Measurements from ENCODE around the gene IGFL1.

DNA sequence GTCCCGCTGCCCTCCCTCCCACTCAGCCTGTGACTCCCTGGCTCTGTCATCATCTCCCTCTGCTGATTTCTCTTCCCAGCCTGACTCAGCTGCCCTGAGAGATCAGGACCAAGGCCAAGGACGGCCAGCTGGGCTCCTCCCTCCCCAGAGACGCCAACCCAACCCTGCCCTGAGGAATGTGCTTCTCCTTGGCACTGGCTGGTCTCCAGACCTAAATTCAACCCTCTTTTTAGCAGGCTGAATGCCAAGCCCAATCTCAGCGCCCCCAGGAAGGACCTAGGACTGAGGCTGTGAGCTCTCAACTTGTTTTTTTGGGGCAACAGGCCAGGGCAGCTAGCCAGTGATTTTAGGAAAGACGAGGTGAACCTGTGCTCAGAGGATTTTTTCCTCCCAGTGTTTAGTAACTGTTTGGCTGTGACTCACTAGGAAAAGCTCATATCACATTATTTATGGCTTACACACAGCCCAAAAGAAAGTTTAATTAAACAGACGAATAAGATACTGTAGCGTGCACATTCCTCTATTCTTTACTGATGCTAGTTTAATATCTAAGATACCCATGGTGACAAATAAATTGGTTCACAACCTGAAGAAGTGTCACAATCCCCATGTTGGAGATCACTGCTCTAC is 7.4 kb upstream of the IGFL1 start:
- TF ChIP-seq, protein P1, sequence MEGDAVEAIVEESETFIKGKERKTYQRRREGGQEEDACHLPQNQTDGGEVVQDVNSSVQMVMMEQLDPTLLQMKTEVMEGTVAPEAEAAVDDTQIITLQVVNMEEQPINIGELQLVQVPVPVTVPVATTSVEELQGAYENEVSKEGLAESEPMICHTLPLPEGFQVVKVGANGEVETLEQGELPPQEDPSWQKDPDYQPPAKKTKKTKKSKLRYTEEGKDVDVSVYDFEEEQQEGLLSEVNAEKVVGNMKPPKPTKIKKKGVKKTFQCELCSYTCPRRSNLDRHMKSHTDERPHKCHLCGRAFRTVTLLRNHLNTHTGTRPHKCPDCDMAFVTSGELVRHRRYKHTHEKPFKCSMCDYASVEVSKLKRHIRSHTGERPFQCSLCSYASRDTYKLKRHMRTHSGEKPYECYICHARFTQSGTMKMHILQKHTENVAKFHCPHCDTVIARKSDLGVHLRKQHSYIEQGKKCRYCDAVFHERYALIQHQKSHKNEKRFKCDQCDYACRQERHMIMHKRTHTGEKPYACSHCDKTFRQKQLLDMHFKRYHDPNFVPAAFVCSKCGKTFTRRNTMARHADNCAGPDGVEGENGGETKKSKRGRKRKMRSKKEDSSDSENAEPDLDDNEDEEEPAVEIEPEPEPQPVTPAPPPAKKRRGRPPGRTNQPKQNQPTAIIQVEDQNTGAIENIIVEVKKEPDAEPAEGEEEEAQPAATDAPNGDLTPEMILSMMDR (IDR thresholded peaks at IDR 0.05): no peak
- no peak for TF ChIP-seq POLR2A (IDR thresholded peaks at IDR 0.05)
